CD4-positive, alpha-beta T cell treated with Interleukin-10 for 1 hour (primary cell): ENCODE data around the gene FRYL.
"Not testable (repeated sequence)": the region's sequence is repeated elsewhere in the genome, so short reads cannot be mapped to it uniquely, and the experiment has no call there.

Source experiments
- DNase-seq: peaks from one replicate; pipeline ENCODE4 v3.0.0-alpha.2; 2020

Gene FRYL

GRCh38 chr4:48781968-48782367 lies 1.9 kb upstream of the FRYL start:
- DNase-seq = no peak

- DNase-seq = peak; percentile 51
Observed at GRCh38 chr4:48780865-48781214, 761 bp upstream of the FRYL start.

- peak; percentile 77 for DNase-seq
Observed at GRCh38 chr4:48779095-48779997, 733 bp downstream of the FRYL start.

- DNase-seq = peak; percentile 6
Observed at GRCh38 chr4:48778431-48779094, 1.5 kb downstream of the FRYL start.

- DNase-seq = no peak
Observed at GRCh38 chr4:48777739-48778138, 2.3 kb downstream of the FRYL start.

GRCh38 chr4:48774760-48775710 lies 5.0 kb downstream of the FRYL start:
- DNase-seq = no peak

- DNase-seq = no peak
Observed at GRCh38 chr4:48772556-48772955, 7.5 kb downstream of the FRYL start.

GRCh38 chr4:48767055-48767929 lies 12.8 kb downstream of the FRYL start:
- DNase-seq = no peak

- no peak for DNase-seq
Observed at GRCh38 chr4:48766131-48766792, 13.8 kb downstream of the FRYL start.

GRCh38 chr4:48762408-48762807 lies 17.7 kb downstream of the FRYL start:
- no peak for DNase-seq

GRCh38 chr4:48761286-48761685 lies 18.8 kb downstream of the FRYL start:
- DNase-seq = no peak

- DNase-seq = not testable (repeated sequence)
Observed at GRCh38 chr4:48758703-48759102, 21.4 kb downstream of the FRYL start.

- DNase-seq = no peak
Observed at GRCh38 chr4:48756689-48757220, 23.3 kb downstream of the FRYL start.

GRCh38 chr4:48755281-48755680 lies 24.8 kb downstream of the FRYL start:
- DNase-seq = no peak

GRCh38 chr4:48753159-48753558 lies 26.9 kb downstream of the FRYL start:
- DNase-seq = no peak

GRCh38 chr4:48752726-48753125 lies 27.4 kb downstream of the FRYL start:
- no peak for DNase-seq

GRCh38 chr4:48752246-48752645 lies 27.8 kb downstream of the FRYL start:
- no peak for DNase-seq

- DNase-seq = no peak
Observed at GRCh38 chr4:48748949-48749596, 31.0 kb downstream of the FRYL start.

GRCh38 chr4:48746608-48747362 lies 33.3 kb downstream of the FRYL start:
- DNase-seq = no peak

- DNase-seq = not testable (repeated sequence)
Observed at GRCh38 chr4:48745223-48745622, 34.9 kb downstream of the FRYL start.
